H9 (cell line): ENCODE data around the gene HTRA1. TPM values are rescaled to one million over a fixed set of nuclear protein-coding genes. Genes with fewer than 3 reads are reported as not detected.

Experiments used
- DNase-seq: peaks from one replicate; pipeline ENCODE4 v3.0.0-alpha.2; 2017
- H2AFZ ChIP-seq: one replicate; pipeline ENCODE4 v1.6.1; 2013; ENCODE audit warnings: mild to moderate bottlenecking, low read length, control low read depth, moderate library complexity
- H2AK5ac ChIP-seq: 2 replicates; pipeline ENCODE4 v1.6.1; 2013; ENCODE audit warnings: low read length, control low read depth, mixed read lengths; ENCODE audit not compliant: insufficient read length
- H2BK120ac ChIP-seq: one replicate; pipeline ENCODE4 v1.6.1; 2013; ENCODE audit warnings: low read depth, mild to moderate bottlenecking, low read length, control low read depth, inconsistent platforms; ENCODE audit not compliant: poor library complexity, severe bottlenecking
- H2BK12ac ChIP-seq: 2 replicates; pipeline ENCODE4 v1.6.1; 2013; ENCODE audit warnings: low read length, control low read depth, mixed read lengths, low read depth; ENCODE audit not compliant: insufficient read length
- H2BK15ac ChIP-seq: 2 replicates; pipeline ENCODE4 v1.6.1; 2013; ENCODE audit warnings: low read depth, low read length, control low read depth
- H2BK20ac ChIP-seq: one replicate; pipeline ENCODE4 v1.6.1; 2013; ENCODE audit warnings: low read depth, mild to moderate bottlenecking, low read length, control low read depth, inconsistent platforms; ENCODE audit not compliant: poor library complexity, severe bottlenecking
- H2BK5ac ChIP-seq: 2 replicates; pipeline ENCODE4 v1.6.1; 2013; ENCODE audit warnings: low read length, control low read depth, mixed read lengths; ENCODE audit not compliant: insufficient read length
- H3K14ac ChIP-seq: 2 replicates; pipeline ENCODE4 v1.6.1; 2013; ENCODE audit warnings: low read length, control low read depth; ENCODE audit not compliant: insufficient read depth
- H3K18ac ChIP-seq: 2 replicates; pipeline ENCODE4 v1.6.1; 2013; ENCODE audit warnings: low read depth, mild to moderate bottlenecking, mixed read lengths, low read length, control low read depth; ENCODE audit not compliant: insufficient read length
- H3K23ac ChIP-seq: 2 replicates; pipeline ENCODE4 v1.6.1; 2013; ENCODE audit warnings: low read length, control low read depth, mixed read lengths, low read depth; ENCODE audit not compliant: insufficient read length
- H3K23me2 ChIP-seq: 2 replicates; pipeline ENCODE4 v1.6.1; 2013; ENCODE audit warnings: low read depth, mild to moderate bottlenecking, mixed read lengths, low read length, control low read depth; ENCODE audit not compliant: insufficient read length, poor library complexity, severe bottlenecking
- H3K27ac ChIP-seq: 2 replicates; pipeline ENCODE4 v1.5.1; 2013; ENCODE audit warnings: low read length, control low read depth, mixed read lengths, low read depth; ENCODE audit not compliant: insufficient read length
- H3K27me3 ChIP-seq: 2 replicates; pipeline ENCODE4 v1.6.1; 2013; ENCODE audit warnings: low read length, control low read depth, inconsistent platforms; ENCODE audit not compliant: insufficient read depth
- H3K4ac ChIP-seq: 2 replicates; pipeline ENCODE4 v1.6.1; 2013; ENCODE audit warnings: low read depth, mild to moderate bottlenecking, control low read depth, inconsistent platforms, low read length, moderate library complexity
- H3K4me1 ChIP-seq: 2 replicates; pipeline ENCODE4 v1.6.1; 2013; ENCODE audit warnings: low read length, control low read depth, inconsistent platforms; ENCODE audit not compliant: insufficient read depth
- H3K4me2 ChIP-seq: 2 replicates; pipeline ENCODE4 v1.6.1; 2013; ENCODE audit warnings: low read length, control low read depth, mixed read lengths; ENCODE audit not compliant: insufficient read length, insufficient read depth
- H3K56ac ChIP-seq: 2 replicates; pipeline ENCODE4 v1.6.1; 2013; ENCODE audit warnings: low read depth, mild to moderate bottlenecking, mixed read lengths, low read length, control low read depth; ENCODE audit not compliant: insufficient read length
- H3K79me1 ChIP-seq: 2 replicates; pipeline ENCODE4 v1.6.1; 2013; ENCODE audit warnings: low read depth, mild to moderate bottlenecking, moderate library complexity, low read length, control low read depth, inconsistent platforms; ENCODE audit not compliant: insufficient read depth, poor library complexity, severe bottlenecking
- H3K79me2 ChIP-seq: 2 replicates; pipeline ENCODE4 v1.6.1; 2013; ENCODE audit warnings: low read length, control low read depth, inconsistent platforms; ENCODE audit not compliant: insufficient read depth
- H3K9ac ChIP-seq: 2 replicates; pipeline ENCODE4 v1.6.1; 2013; ENCODE audit warnings: low read length, control low read depth, mixed read lengths; ENCODE audit not compliant: insufficient read length; ENCODE audit errors: extremely low read depth
- H3K9me3 ChIP-seq: one replicate; pipeline ENCODE4 v1.6.1; 2013; ENCODE audit warnings: low read depth, low read length, inconsistent platforms; ENCODE audit not compliant: control insufficient read depth
- H3T11ph ChIP-seq: one replicate; pipeline ENCODE4 v1.6.1; 2013; ENCODE audit warnings: mild to moderate bottlenecking, low read length, control low read depth, inconsistent platforms
- H4K20me1 ChIP-seq: one replicate; pipeline ENCODE4 v1.6.1; 2013; ENCODE audit not compliant: control insufficient read depth, insufficient read length, insufficient read depth
- H4K5ac ChIP-seq: 2 replicates; pipeline ENCODE4 v1.6.1; 2013; ENCODE audit warnings: low read depth, mild to moderate bottlenecking, mixed read lengths, low read length, control low read depth; ENCODE audit not compliant: insufficient read length
- H4K8ac ChIP-seq: replicated peaks from 2 replicates; pipeline ENCODE4 v1.6.1; 2013; ENCODE audit warnings: low read length, control low read depth, mixed read lengths, low read depth; ENCODE audit not compliant: insufficient read length
- H4K91ac ChIP-seq: 2 replicates; pipeline ENCODE4 v1.6.1; 2013; ENCODE audit warnings: low read depth, mild to moderate bottlenecking, moderate library complexity, mixed read lengths, low read length, control low read depth; ENCODE audit not compliant: insufficient read length
- H3K27ac Mint-ChIP-seq, 3 experiments: 2 replicates in 2 of 3; 3 replicates in 1 of 3; pipeline ENCODE4 v1.8.0; 2020 to 2021; ENCODE audit warnings: mixed read lengths in 3 of 3, mild to moderate bottlenecking in 1 of 3, moderate library complexity in 1 of 3
- H3K27me3 Mint-ChIP-seq: 2 replicates; pipeline ENCODE4 v1.8.0; 2021; ENCODE audit warnings: low read depth, mild to moderate bottlenecking, moderate library complexity, mixed read lengths
- H3K36me3 Mint-ChIP-seq, 3 experiments: 2 replicates in 2 of 3; 3 replicates in 1 of 3; pipeline ENCODE4 v1.8.0; 2020 to 2021; ENCODE audit warnings: low read depth in 3 of 3, mixed read lengths in 3 of 3; ENCODE audit not compliant: insufficient read depth in 1 of 3
- H3K4me1 Mint-ChIP-seq, 2 experiments: 2 replicates each; pipeline ENCODE4 v1.8.0; 2020; ENCODE audit warnings: mixed read lengths in 2 of 2
- H3K4me3 Mint-ChIP-seq, 2 experiments: 2 replicates in 1 of 2; 3 replicates in 1 of 2; pipeline ENCODE4 v1.8.0; 2020 to 2021; ENCODE audit warnings: mild to moderate bottlenecking in 2 of 2, mixed read lengths in 2 of 2, moderate library complexity in 1 of 2
- H3K9me3 Mint-ChIP-seq, 2 experiments: 2 replicates in 1 of 2; 3 replicates in 1 of 2; pipeline ENCODE4 v1.8.0; 2020; ENCODE audit warnings: mild to moderate bottlenecking in 2 of 2, mixed read lengths in 2 of 2, moderate library complexity in 1 of 2
- WGBS: extraction: QIAGEN DNeasy Blood & Tissue Kit; methylation state at CpG from one replicate; pipeline ENCODE4 v1.1.7; 2013; ENCODE audit warnings: missing lambda C conversion rate, low lambda C conversion rate, mixed read lengths; ENCODE audit not compliant: insufficient read length; ENCODE audit errors: extremely low coverage; 5-methylcytosine and 5-hydroxymethylcytosine counted together
- total RNA-seq: library from RNA; stranded (reverse); gene quantifications from 2 replicates; pipeline ENCODE4 v1.2.1, GENCODE V29; 2021
- TF ChIP-seq, protein P1 (sequence below): fragments of 200-600 bp; sonication (generic); conservative IDR thresholded peaks from 3 replicates; pipeline ENCODE4 v1.8.0; 2021; ENCODE audit warnings: antibody characterized with exemption, mild to moderate bottlenecking

HTRA1 gene
- total RNA-seq, 1 experiment from 2014 or later: 11.1 TPM

DNA sequence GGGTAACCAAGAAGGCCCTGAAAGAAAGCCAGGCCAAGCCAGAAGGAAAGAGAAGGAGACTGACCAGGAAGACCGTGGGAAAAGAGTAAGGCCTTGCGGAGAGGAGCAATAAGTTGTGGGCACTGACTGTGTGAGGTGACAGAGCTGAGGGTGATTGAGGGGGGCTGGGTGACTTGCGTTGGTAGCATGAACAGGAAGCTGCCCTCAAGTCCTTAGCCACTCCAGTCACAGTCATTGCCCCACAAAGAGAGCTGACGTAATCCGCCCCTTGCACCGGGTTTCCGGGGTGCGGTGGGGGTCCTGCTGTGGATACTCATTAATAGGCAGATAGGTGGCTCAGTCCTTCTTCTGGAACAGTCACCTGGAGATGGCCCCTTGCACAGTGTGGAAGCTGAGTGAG is 83.1 kb downstream of the HTRA1 start:
- H3K23me2 ChIP-seq: no peaks in the 10 kb centered on the region
- H3K23ac ChIP-seq: no peak overlapping the region
- Mint-ChIP-seq H3K9me3 (no peaks in the 10 kb centered on the region), H3K27ac (no peak overlapping the region; a peak in 1 of 7 replicates), H3K4me3 (no peak overlapping the region), H3K36me3 (no peaks in the 10 kb centered on the region), H3K27me3 (no peaks in the 10 kb centered on the region), H3K4me1 (no peaks in the 10 kb centered on the region)
- no peak overlapping the region for H3K4me2 ChIP-seq
- H4K91ac ChIP-seq: no peak overlapping the region
- H4K20me1 ChIP-seq: no peaks in the 10 kb centered on the region
- H3T11ph ChIP-seq: no peak overlapping the region
- no peak overlapping the region for H2BK5ac ChIP-seq
- H3K18ac ChIP-seq: no peak overlapping the region
- H3K79me2 ChIP-seq: no peaks in the 10 kb centered on the region
- no peak overlapping the region for H3K27ac ChIP-seq
- no peak overlapping the region for H2BK20ac ChIP-seq
- H2BK12ac ChIP-seq: no peak overlapping the region
- no peaks in the 10 kb centered on the region for H3K4me1 ChIP-seq
- no peak overlapping the region for H2AFZ ChIP-seq
- H3K56ac ChIP-seq: no peak overlapping the region
- H2BK120ac ChIP-seq: no peak overlapping the region
- TF ChIP-seq, protein P1, sequence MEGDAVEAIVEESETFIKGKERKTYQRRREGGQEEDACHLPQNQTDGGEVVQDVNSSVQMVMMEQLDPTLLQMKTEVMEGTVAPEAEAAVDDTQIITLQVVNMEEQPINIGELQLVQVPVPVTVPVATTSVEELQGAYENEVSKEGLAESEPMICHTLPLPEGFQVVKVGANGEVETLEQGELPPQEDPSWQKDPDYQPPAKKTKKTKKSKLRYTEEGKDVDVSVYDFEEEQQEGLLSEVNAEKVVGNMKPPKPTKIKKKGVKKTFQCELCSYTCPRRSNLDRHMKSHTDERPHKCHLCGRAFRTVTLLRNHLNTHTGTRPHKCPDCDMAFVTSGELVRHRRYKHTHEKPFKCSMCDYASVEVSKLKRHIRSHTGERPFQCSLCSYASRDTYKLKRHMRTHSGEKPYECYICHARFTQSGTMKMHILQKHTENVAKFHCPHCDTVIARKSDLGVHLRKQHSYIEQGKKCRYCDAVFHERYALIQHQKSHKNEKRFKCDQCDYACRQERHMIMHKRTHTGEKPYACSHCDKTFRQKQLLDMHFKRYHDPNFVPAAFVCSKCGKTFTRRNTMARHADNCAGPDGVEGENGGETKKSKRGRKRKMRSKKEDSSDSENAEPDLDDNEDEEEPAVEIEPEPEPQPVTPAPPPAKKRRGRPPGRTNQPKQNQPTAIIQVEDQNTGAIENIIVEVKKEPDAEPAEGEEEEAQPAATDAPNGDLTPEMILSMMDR: no peak
- no peak overlapping the region for H2BK15ac ChIP-seq
- H3K79me1 ChIP-seq: no peaks in the 10 kb centered on the region
- H3K4ac ChIP-seq: no peak overlapping the region
- no CpG with 5 or more reads among the region's 8 CpGs for WGBS
- H3K27me3 ChIP-seq: no peaks in the 10 kb centered on the region
- no peak for DNase-seq
- H4K8ac ChIP-seq: no peak overlapping the region
- H3K14ac ChIP-seq: no peak overlapping the region
- no peak overlapping the region for H4K5ac ChIP-seq
- no peaks in the 10 kb centered on the region for H3K9me3 ChIP-seq
- H3K9ac ChIP-seq: no peak overlapping the region
- no peak overlapping the region for H2AK5ac ChIP-seq
